T-helper 22 cell (primary cell): Measurements from ENCODE around the gene ABL2.
"Not testable (repeated sequence)": the region's sequence is repeated elsewhere in the genome, so short reads cannot be mapped to it uniquely, and the experiment has no call there.

ENCODE experiments used
- DNase-seq: peaks from one replicate; pipeline ENCODE4 v3.0.0-alpha.2; 2020; ENCODE audit warnings: low read depth

The ABL2 gene

DNA sequence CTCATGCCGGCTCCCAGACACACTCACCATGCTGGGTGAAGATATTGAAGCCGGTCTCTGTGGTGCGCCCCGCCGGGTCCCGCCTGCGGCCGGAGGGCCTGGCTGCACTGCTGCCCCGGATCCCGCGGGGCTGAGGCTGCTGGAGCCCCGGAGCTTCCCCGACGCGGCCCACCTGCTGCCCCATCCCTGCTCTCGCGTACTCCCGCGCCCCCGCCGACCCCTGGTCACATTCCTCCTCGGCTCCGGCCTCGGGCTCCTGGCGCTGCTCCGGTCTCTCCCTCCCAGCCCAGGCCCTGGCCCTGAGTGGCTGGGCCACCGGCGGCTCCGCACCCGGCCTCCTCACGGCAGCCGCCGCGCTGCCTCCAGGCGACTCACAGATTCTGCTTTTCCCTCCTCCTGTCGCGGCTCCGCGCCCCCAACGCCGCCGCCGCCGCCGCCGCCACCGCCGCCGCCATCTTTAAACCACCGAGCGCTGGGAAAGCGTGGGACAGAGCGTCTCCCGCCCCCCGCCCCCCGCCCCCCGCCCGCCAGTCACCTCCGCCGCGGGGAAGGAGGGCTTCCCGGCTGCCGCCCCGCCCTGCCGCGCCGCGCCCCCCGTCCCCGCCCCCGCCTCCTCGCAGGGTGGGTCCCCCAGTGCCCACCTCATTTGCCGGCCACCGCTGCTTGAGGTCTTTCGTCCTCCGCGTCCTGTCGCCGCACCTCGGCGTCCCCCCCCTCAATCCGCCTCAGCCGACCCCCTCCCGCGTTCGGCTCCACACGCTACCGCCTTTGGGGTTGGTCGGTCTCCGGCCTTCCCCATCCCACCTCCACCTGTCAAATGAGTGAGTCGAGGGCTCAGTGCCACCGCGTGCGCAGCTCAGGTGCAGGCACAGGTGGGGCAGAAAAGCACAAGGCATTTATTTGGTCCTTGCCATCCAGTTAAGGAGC, at the start of gene ABL2:
Gene ABL2 (minus strand): TSS at position 464 of the 927 bp plus-strand sequence. CDS start 280 bp downstream, at position 184.
- DNase-seq: peak; percentile 39

DNA sequence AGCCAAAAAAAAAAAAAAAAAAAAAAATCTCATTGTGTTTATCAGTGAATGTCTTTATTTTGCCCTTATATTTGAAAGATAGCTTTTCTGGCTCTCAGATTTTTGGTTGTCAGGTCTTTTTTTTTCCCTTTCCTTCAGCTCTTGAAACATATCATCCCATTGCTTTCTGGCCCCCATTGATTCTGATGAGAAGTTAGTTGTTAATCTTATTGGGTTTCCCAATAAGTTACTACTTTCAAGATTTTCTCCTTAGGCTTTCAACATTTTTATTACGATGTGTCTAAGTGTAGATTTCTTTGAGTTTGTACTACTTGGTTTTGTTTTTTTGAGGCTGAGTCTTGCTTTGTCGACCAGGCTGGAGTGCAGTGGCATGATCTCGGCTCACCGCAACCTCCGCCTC, 49.4 kb upstream of the ABL2 start:
- no peak for DNase-seq

DNA sequence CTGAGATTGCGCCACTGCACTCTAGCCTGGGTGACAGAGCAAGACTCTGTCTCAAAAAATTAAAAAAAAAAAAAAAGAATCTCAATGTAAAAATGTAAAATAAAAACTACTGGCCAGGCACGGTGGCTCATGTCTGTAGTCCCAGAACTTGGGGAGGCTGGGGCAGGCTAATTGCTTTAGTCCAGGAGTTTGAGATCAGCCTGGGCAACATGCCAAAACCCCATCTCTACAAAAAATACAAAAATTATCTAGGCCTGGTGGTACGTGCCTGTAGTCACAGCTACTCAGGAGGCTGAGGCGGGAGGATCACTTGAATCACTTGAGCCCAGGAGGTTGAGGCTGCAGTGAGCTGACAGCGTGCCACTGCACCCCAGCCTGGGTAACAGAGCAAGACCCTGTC, 44.9 kb upstream of the ABL2 start:
- not testable (repeated sequence) for DNase-seq

DNA sequence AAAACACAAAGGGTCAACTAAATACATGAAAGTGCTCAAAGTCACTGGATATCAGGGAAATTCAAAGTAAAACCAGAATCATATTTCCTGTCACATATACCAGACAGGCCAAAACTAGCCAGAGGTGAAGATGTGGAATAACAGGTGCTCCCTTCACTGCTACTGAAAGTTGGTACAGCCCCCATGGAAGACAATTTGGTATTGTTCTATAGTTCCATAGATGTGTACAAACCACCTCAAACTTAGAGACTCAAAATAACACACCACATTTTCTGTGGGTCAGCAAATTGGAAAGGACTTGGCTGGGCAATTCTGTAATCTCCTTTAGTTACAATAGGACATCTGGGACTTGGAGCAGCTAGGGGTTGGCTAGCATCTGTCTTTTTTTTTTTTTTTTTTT, 39.6 kb upstream of the ABL2 start:
- no peak for DNase-seq

DNA sequence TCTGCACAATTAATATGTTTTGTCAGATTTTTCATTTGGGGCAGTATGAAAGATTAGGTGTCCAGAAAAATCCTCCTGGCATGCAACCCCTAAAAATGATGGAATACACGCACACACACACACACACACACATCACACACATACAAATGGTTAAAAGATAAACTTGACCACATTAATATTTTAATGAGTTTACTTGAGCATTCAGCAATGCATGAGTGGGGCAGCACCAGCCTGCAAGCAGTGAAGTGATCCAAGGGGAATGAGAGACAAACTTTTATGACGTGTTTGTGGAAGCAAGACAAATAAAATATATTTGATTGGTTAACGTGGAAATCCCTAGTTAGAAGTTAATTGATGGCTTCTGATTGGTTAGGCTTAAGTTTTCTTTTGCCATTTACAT, 35.0 kb upstream of the ABL2 start:
- no peak for DNase-seq

DNA sequence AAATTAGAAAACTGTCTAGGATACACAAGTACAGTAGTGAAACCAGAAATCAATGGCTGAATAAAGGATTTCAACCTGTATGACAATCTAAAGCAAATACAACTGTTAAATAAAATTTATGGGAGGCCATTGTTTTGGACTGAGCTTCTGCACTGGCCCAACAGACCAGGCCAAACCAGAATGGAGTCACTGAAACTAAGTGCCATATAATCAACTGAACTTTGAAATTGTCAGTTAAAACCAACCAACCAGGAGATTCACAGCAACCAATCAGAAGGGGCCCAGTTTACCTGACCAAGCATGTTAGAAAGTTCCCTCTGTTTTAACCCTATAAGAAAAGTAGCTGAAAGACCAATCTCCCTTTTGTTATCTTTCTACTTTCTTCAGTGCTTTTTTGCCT, 33.6 kb upstream of the ABL2 start:
- no peak for DNase-seq

DNA sequence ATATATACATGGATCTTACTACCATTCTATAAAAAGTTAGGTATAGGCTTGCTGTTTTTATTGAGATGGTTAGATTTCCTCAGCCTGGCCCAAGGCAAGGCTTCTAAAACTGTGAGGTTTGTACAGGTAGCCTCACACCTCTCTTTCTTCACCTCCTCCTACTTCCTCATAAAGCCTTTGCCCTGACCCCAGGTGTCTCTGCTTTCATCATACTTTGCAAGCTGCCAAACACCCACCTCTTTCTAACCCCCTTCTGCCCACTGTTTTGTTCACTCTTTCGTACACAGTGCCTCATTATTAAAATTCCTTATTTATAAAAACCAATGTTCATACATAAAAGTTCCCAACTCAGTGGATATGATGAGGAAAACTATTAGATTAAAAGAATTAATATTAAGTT, 32.7 kb upstream of the ABL2 start:
- DNase-seq: no peak

DNA sequence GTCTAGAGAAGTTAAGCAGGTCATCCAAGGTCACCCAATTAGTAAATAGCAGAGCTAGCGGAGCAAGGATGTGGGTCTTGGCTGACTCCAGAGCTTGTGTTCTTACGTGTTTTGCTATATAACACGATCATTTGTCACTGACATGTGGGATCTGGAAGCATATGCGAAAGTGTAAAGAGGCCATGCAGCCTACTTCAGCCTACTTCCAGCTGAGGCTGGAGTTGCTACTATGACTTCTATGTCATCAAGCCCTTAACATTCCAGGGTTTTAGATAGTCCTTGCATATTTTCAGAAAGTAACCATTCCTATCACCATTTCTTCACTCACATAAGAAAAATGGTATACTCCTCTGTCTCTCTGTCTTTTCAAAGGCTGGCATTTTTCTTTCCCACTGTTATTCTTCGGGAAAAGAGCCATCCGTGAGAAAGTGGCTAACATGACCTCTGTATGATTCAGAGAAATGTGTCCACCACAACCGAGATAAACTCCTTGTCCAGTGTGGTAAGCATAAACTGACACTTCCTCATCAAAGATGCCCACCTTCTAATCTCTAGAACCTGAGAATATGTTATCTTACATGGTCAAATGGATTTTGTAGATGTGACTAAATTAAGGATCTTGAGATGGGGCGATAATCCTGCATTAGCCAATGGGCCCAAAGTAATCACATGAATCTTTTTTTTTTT, 24.0 kb upstream of the ABL2 start:
- DNase-seq: no peak

DNA sequence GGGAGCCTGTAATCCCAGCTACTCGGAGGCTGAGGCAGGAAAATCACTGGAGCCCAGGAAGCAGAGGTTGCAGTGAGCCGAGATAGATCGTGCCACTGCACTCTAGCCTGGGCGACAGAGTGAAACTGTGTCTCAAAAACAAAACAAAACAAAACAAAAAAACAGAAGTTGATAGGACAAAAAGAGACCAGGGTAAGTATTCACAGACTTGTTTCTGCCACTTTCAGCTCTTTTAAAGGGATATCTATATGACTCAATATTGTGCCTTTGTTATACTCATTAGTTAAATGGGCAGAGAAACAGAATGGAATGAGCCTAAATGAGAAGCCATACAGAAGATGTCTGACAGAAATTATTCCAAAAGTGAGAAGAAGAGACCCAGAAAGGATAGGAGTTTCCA, 23.1 kb upstream of the ABL2 start:
- DNase-seq: no peak

DNA sequence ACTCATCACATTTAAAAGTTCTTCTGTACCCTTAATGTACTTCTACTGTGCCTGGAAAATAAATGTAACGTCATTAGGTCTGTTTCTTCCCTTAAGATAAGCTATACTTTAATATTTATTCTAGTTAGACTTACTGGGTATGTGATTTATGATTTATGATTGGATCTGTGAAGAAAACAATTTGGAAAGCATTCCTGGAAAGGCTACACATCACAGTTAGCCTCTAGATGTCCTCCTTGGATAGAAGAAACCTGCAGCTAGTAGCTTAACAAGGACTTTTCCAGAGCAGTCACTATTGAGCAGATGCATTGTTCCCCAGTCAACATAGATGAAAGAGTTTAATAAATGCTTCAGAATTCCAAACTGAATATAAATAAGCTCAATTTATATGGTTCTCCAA, 22.2 kb upstream of the ABL2 start:
- DNase-seq: no peak

DNA sequence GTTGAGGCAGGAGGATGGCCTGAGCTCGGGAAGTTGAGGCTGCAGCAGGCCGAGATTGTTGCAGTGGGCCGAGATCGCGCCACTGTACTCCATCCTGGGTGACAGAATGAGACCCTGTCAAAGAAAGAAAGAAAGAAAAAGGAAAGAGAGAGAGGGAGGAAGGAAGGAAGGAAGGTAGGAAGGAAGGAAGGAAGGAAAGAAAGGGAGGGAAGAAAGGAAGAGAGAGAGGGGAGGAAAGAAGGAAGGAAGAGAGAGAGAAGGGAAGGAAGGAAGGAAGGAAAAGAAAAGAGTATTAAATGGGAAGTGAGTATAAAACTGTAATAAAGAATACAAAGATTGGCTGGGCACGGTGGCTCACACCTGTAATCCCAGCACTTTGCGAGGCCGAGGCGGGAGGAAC, 18.4 kb upstream of the ABL2 start:
- DNase-seq: no peak

DNA sequence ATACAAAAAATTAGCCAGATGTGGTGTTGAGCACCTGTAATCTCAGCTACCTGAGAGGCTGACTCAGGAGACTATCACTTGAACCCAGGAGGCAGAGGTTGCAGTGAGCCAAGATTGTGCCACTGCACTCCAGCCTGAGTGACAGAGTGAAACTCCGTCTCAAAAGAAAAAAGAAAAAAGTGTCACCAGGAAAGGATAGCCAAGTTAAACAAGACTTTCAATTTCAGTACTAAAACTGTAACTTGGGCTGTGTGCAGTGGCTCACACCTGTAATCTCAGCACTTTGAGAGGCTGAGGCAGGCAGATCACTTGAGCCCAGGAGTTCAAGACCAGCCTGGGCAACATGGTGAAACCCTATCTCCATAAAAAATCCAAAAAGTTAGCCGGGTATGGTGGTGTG, 15.9 kb upstream of the ABL2 start:
- not testable (repeated sequence) for DNase-seq

DNA sequence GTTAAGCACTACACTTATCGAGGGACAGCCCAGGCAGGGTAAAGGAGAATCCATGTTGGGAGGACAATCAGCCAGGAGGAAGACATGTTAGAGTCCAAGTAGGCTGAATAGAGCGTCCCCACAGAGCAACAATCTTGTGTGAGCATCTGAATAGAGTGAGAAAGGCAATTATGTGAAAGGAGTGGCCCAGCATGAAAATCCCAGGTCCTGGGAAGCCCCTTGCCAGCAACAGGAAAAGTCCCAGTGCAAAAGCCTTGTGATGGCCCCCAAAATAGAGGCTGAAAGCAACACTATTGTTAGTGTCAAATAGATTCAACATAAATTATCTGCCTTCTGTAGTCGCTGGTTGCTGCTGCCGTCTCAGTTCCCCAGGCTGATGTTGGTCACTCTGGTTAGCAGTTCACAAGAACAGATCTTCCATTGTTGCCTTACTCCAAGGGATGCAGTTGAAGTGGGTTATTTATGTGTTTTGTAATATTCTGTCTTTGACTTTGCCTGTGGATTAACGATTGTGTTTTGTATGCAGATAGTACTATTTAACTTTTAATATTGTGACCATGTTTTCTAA, 12.1 kb upstream of the ABL2 start:
- DNase-seq: no peak

DNA sequence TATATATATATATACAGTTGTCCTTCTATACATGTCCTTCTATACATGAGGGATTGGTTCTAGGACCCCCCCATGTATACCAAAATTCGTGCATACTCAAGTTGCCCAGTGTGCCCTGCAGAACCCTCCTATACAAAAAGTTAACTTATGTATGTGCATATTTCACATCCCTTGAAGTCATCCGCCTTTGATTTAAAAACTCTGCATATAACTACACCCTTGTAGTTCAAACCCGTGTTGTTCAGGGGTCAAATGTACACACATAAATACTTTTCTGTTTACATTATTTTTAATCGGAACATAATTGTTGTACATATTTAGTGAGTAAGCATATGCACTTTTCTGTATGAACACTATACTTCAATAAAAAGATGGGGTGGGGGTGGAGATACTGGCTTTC, 7.7 kb upstream of the ABL2 start:
- DNase-seq: no peak

DNA sequence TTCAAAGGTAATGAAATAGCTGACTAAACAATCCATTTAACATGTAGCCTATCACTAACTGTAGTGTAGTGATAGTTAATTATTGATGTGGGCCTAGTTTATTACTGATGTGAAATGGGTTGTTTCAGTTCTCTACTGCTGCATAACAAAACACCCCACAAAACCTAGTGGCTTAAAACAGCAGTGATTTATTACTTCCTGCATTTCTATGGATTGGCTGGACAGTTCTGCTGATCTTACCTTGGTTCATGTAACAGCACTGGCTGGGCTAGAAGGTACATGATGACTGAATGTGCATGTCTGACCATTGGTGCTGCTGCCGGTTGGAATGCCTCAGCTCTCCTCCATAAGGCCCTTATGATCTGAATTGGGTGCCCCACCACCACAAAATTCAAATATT, 5.4 kb upstream of the ABL2 start:
- DNase-seq: no peak

DNA sequence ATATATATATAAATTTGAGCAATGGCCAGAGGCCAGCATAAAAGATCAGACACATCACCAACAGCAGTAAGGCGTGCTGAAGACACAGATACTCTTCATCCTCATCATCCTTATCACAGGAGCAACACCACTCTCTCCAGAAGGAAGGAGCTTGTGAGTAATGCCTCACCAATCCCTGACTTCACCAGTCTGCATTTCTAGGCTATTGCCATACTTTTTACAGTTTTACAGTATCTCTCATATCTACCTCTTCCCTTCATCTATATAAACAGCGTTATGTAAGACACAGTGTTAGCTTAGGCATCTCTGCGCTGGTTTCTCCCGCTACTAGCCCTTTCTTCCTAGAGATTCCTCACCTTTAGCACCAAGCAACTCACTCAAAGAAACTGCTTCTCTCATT, 2.4 kb upstream of the ABL2 start:
- no peak for DNase-seq

DNA sequence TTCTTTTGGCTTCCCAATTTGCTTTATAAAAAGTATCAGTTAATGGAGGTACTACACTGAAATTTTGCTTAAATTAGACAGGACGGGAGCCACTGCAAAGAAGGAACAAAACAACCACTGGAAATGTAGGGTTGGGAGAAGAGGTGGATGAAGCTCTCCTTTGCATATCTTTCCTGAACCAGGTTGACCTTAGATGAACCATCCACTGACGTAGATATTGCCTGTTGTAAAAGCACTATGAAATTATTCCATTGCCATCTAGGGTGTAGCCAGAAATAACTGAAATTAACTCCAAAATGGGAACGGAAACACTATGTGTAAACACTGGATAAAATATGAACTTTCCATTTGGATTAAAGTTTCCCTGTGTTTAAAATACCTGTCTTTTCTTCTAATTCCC, 1.2 kb upstream of the ABL2 start:
- DNase-seq: no peak

DNA sequence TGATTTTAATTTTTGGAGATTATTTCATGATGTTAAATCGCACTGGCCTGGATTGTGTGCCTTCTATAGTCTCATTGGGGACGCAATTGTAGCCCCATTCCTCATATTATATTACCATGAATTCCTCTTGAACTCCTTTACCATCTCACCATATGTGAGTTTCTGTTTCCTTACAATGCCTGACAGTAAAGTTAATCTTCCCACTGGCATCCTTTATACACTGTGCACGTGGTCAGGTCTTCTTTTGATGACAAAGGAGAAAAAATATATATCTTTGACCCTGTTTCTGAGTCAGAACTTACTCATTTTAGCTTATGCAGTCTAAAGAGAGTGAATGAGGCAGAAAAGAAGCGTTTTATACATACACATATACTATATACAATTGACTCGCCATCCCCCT, 774 bp upstream of the ABL2 start:
- DNase-seq: no peak

DNA sequence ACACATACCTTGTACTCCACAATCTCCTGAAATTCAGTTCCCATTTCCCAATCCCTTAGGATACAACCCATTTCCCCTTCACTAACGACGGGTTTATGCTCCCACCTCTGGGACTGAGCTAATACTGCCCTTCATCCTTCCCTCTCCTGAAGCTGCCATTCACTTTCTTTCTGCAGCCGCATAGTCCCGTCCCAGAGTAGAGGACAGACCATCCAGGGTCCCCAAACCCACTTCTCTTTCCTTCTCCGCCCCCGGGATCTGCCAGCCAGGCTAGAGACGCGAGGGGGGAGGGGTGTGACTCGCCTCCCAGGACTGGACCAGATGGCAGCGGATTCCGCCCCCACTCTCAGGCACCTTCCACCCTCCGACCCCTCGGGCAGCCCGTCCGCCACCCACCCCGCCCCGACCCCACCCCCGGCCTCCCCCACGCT, 679 bp downstream of the ABL2 start:
- DNase-seq: peak; percentile 1

DNA sequence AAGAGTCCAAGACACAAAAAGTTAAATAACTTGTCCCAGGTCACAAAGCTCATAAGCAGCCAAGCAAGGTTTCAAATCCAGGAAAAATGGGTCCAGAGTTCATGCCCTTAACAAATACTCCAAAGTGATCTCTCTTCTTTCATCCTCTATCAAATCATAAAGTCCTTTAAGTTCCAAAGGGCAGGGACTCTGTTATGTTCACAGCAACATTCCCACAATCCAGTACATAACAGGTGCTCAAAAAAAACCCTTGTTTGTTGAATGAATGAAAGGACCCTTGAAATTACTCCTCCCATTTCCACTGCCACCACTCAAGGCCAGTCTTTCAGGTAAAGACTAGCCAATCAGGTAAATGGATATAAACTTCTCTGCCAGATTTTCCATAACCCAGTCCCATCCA, 2.7 kb downstream of the ABL2 start:
- DNase-seq: no peak

DNA sequence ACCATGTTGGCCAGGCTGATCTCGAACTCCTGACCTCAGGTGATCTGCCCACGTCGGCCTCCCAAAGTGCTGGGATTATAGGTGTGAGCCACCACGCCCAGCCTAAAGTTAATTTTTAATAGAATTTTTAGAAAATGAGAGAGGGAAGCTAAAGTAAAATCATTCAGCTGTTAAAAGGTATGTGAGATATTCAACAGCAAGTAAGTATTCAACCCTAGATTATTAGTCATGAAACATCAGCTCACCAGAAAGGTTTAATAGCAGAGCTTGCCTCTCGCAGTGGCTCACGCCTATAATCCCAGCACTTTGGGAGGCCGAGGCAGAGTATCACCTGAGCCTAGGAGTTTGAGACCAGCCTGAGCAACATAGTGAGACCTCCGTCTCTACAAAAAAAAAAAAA, 5.0 kb downstream of the ABL2 start:
- not testable (repeated sequence) for DNase-seq

DNA sequence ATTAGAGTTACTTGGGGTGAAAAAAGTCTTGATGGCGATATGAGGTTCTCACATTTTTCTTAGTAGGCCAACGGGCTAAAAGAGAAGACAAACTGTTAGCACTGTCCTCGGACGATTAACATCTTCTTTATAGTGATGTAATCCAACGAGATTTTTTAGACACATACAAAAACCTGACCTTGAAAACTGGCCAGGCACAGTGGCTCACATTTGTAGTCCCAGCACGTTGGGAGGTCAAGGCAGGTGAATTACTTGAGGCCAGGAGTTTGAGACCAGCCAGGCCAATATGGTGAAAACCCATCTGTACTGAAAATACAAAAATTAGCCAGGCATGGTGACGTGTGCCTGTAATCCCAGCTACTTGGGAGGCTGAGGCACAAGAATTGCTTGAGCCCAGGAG, 8.4 kb downstream of the ABL2 start:
- DNase-seq: not testable (repeated sequence)

DNA sequence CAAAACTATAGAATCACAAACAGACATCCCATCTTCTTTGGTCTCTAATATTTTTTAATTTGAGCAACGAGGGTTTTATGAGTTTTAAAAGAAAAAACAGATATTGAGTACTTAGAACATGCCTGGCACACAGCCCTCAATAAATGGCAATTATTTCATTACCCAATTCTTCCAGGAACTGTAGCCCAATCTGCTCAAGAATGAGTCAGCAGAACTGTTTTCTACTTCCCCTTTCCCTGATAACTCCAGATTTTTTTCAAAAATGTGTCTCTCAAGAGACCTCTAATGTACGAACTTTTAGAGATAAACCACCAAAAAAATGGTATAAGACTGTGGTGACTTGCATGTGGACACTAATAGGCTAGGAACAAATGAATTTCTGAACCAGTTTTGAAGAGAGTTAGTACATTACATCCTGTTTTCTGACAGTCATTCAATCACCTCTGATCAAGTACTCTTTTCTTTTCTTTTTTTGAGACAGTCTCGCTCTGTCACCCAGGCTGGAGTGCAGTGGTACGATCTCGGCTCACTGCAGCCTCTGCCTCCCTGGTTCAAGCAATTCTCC, 11.5 kb downstream of the ABL2 start:
- no peak for DNase-seq
